Activated gamma-delta T cell treated with Interleukin-2 at 50 U/mL for 16 hours (primary cell): ENCODE data around the gene IPO11.
"Not testable (repeated sequence)": the region's sequence is repeated elsewhere in the genome, so short reads cannot be mapped to it uniquely, and the experiment has no call there.

Source experiments
- DNase-seq: peaks from one replicate; pipeline ENCODE4 v3.0.0-alpha.2; 2020

IPO11 gene

GRCh38 chr5:62520812-62521211, 108.2 kb downstream of the IPO11 start:
- not testable (repeated sequence) for DNase-seq

DNA sequence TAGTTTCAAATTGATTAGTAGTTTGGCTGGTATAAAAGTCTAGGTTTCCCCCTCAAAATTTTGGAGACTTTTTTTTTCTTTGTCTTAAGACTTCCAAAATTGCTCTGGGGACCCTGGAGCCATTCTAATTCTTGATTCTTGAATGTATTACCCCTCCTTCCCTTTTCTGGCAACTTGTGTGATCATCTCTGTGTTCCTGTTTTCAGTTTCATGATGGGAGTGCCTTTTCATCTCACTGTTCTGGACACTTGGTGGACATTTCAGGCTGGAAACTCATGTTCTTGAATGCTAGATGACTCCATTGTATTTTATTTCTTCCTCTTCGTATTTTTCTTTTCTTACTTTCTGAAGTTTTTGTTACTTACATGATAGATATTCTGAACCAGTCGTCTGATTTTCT, 108.8 kb downstream of the IPO11 start:
- no peak for DNase-seq

DNA sequence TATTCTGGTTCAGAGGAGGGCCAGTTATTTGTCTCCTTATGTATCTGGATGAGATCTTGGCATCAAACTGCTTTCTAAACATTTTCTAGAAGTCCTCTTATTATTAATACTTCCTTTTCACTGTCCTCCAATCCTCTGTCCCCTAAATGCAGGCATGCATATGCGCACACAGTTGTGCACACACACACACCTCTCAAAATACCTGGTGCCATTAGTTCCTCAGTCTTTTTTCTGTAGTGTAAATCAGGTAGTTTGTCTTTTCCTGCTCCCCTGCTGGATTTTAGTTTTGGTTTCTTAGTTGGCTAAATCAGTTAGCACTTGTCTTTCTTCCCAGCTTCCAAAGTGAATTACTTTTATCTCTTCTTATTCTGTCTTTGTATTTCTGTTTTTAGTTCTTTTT, 110.2 kb downstream of the IPO11 start:
- DNase-seq = no peak

DNA sequence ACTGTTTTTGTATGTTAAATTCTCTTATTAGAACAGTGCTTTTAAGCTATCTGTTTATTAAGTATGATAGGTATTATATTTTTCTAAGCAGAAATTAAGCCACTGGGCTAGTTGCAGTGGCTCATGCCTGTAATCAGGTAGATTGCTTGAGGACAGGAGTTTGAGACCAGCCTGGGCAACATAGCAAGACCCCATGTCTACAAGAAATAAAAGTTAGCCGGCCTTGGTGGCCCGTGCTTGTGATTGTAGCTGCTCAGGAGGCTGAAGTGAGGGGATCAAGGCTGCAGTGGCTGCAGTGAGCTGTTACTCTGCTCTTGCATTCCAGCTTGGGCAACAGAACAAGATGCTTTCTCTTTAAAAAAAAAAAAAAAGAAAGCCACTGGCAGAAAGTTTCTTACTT, 121.0 kb downstream of the IPO11 start:
- DNase-seq = no peak

DNA sequence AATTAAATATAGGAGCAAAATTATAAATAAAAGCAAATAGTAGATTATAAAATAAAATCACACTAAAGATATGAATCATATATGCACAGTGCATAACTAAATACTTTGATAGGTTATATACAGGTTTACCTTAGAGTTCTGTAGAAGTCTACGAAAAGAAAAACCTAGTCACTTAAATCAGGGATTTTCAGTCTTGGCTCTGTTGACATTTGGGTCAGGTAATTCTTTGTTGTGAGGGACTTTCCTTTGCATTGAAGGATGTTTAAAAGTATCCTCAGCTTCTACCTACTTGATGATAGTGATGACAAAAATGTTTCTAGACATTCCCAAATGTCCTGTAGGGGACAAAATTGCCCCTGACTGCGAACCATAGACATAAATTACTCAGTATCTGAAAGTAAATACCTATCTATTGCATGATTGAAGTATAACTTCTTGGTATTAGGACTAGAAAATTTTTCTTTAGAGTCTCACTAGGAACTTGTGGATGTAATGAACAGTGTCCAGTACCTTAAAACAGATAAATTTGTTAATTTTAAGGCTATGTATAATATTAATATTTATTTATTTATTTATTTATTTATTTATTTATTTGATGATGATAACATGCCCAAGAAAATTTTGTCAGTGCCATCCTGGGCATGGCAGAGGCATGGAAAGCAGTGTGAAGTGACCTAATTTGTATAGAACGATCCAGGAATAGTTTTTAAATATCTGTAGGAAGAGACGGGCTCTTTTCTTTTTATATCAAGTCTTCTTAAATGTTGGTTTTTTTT, 122.1 kb downstream of the IPO11 start:
- no peak for DNase-seq

- DNase-seq = no peak
Observed at GRCh38 chr5:62536232-62536631, 123.7 kb downstream of the IPO11 start.

GRCh38 chr5:62536783-62537182, 124.2 kb downstream of the IPO11 start:
- no peak for DNase-seq

- DNase-seq = no peak
Observed at GRCh38 chr5:62538017-62538942, 125.7 kb downstream of the IPO11 start.

- DNase-seq = no peak
Observed at GRCh38 chr5:62542720-62543119, 130.2 kb downstream of the IPO11 start.

DNA sequence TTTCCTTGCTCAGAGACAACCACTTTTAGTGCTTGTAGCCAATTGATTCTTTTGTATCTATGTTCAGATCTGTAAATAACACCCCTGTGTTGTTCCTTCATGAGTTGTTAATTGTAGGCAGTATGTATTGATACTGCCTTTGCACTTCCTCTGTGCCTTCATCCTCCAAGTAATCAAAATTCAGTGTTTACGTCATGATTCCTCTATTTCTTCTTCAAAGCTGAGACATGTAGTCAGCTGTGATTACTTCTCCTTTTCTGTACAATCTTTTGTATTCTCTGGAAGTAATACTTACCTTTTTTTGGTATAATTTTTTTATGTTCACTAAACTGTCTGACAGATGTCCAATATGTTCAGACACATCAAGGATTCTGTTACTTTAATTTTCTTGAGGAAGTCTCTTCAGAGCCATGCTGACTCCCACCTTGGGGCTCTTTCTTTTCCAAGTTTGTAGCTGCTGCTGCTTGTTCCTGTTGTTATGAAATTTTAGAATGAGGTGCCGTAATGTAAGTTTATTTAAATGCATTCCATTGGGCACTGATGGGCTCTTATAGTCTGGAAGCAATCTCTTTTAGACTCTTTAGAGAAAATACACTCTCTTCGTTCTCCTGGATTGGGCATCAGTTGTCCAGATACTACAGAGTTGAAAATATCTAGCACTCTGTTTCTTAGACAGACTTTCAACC, 135.5 kb downstream of the IPO11 start:
- no peak for DNase-seq

- DNase-seq = no peak
Observed at GRCh38 chr5:62550103-62550502, 137.5 kb downstream of the IPO11 start.

- DNase-seq = no peak
Observed at GRCh38 chr5:62555930-62556329, 143.4 kb downstream of the IPO11 start.

- no peak for DNase-seq
Observed at GRCh38 chr5:62558941-62559340, 146.4 kb downstream of the IPO11 start.

DNA sequence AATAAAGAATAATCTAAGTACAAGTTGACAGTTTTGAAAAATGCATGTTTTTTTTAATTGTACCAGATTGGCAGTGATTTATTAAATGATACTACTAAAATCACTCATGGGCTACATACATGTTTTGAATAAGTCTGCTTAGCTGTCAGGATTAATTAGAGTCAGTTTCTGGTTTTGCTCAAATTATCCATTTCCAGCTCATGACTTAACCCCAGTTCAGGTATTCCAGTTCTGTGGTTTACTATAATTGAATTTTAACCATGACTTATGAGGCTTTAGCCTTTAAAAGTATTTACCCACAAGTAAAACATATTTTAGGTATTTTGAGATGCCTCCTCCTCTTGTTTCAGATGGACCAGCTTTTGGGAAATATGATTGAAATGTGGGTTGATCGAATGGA, 148.2 kb downstream of the IPO11 start:
- DNase-seq = no peak

- no peak for DNase-seq
Observed at GRCh38 chr5:62561896-62562295, 149.3 kb downstream of the IPO11 start.

DNA sequence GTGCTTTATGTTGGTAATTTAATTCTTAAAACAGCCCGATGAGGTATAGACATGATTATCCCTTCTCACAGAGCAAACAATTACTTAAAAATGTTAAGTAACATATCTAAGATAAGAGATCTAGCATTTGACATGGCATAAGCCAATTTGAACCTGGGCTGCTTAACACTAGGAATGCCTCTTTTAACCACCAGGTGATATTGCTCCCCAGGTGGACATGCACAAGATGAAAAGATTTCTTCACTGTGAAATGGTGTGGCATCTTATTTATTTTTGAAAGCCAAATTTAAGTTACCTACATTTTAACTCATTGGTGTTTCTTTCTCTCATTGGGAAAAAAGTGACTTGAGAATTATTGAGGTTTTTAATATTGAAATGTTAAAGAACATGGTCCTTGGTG, 150.3 kb downstream of the IPO11 start:
- DNase-seq = no peak

DNA sequence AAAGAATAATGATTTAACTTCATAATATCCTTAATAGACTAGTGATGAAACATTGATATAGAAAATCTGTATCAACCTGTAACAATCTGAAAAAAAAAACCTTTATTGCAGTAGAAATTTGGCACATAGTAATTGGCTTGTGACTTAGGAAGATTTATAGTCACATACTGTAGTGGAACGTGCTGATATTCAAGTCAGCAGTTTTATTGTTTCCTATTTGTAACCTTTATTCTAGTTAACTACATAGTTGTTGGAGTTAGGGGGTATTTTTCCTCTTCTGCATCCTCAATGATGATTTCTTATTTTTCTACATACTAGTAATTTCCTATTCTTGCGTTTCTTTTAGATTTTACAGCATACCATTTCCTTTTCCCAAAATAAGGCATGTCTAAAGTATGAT, 151.5 kb downstream of the IPO11 start:
- DNase-seq = no peak

- DNase-seq = not testable (repeated sequence)
Observed at GRCh38 chr5:62565740-62566139, 153.2 kb downstream of the IPO11 start.

- DNase-seq = no peak
Observed at GRCh38 chr5:62568143-62568542, 155.6 kb downstream of the IPO11 start.

DNA sequence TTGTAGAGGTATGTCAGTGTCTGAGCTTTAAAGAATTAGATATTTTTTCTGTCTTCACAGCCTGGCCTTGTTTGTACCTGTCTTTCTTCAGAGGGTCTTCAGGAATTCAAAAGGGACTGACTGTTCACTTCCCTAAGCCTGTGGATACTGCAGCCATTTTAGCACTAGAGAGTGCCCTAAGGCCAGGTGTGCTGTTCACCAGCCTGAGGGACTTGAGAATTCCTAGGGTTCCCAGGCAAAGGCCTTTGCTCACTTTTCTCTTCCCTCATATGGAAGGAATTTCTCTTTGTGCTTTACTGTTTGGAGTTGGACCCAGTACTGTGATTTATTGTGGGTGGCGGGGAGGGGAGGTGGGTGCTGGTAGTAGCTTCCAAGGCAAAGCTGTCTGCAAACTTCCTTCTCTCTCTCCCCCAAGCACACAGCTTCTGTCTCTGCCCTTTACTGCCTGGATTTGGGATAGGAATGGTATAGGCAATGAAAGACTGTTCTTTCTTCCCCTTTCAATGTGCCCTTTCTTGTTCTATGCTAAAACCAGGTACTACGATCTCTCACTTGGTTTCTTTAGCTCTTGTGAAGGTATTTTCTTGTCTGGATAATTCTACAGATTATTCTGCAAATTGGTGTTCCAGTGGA, 156.4 kb downstream of the IPO11 start:
- DNase-seq = no peak

GRCh38 chr5:62569470-62569869, 156.9 kb downstream of the IPO11 start:
- DNase-seq = no peak

- DNase-seq = no peak
Observed at GRCh38 chr5:62572918-62573514, 160.5 kb downstream of the IPO11 start.

GRCh38 chr5:62574599-62574998, 162.0 kb downstream of the IPO11 start:
- no peak for DNase-seq
